NCI-H460 (cell line): ENCODE data around the gene C17orf50. TPM values are rescaled to one million over a fixed set of nuclear protein-coding genes. Genes with fewer than 3 reads are reported as not detected.
A peak's percentile ranks its signal among the peaks of the same experiment; 100 is the strongest.

ENCODE experiments used
- DNase-seq: peaks from one replicate; pipeline ENCODE4 v3.0.0-alpha.2; 2016; ENCODE audit warnings: low read depth; ENCODE audit errors: extremely low read depth
- total RNA-seq: library from RNA; depleted of rRNA; stranded (reverse); fragments of >200 nt; shearing (Covaris generic); gene quantifications from 2 replicates; pipeline ENCODE4 v1.2.3, GENCODE V29; 2014; rRNA removed

The C17orf50 gene
- total RNA-seq, 1 experiment from 2014 or later = not detected

- peak; percentile 98 for DNase-seq
Measured at GRCh38 chr17:35808962-35809854, 48.5 kb downstream of the C17orf50 start, which contains the start of gene TAF15. TAF15 (plus strand) TSS chr17:35809484; CDS start chr17:35809570, 86 bp downstream.

GRCh38 chr17:35809855-35810461, 49.3 kb downstream of the C17orf50 start:
- DNase-seq = no peak

GRCh38 chr17:35811759-35812158, 51.1 kb downstream of the C17orf50 start:
- no peak for DNase-seq

GRCh38 chr17:35812456-35812855, 51.8 kb downstream of the C17orf50 start:
- no peak for DNase-seq

Other genes with a start within 250 kb of the C17orf50 start
- gene SLFN12L, start 223.2 kb upstream of the C17orf50 start, total RNA-seq = not detected in 2 replicates
- gene SLFN14, start 200.1 kb upstream of the C17orf50 start, total RNA-seq = not detected in 2 replicates
- 8.9 and 9.0 TPM in 2 replicates for gene PEX12, start 182.3 kb upstream of the C17orf50 start, total RNA-seq
- gene AP2B1, start 173.6 kb upstream of the C17orf50 start, total RNA-seq = 77.8 and 82.8 TPM in 2 replicates
- gene RASL10B, start 29.2 kb upstream of the C17orf50 start, total RNA-seq = 2.3 and 2.5 TPM in 2 replicates
- gene GAS2L2, start 7.6 kb upstream of the C17orf50 start, total RNA-seq = not detected in 2 replicates
- 0.12 TPM in 1 of 2 replicates, not detected in the other for gene MMP28, start 34.8 kb downstream of the C17orf50 start, total RNA-seq
- 41.0 and 48.8 TPM in 2 replicates for gene TAF15, start 48.6 kb downstream of the C17orf50 start, total RNA-seq
- not detected in 2 replicates for gene HEATR9, start 108.0 kb downstream of the C17orf50 start, total RNA-seq
- gene CCL5, start 119.5 kb downstream of the C17orf50 start, total RNA-seq = not detected in 2 replicates
- 3.2 and 5.2 TPM in 2 replicates for gene RDM1, start 169.9 kb downstream of the C17orf50 start, total RNA-seq
- gene LYZL6, start 182.8 kb downstream of the C17orf50 start, total RNA-seq = not detected in 2 replicates
- gene CCL16, start 220.6 kb downstream of the C17orf50 start, total RNA-seq = not detected in 2 replicates
- gene CCL14, start 225.8 kb downstream of the C17orf50 start, total RNA-seq = not detected in 2 replicates
- not detected in 2 replicates for gene CCL15, start 240.7 kb downstream of the C17orf50 start, total RNA-seq